Activated naive CD4-positive, alpha-beta T cell treated with Interleukin-2 at 50 U/mL for 16 hours (primary cell): ENCODE data around the gene FBXL7.

Source experiments
- DNase-seq: peaks from one replicate; pipeline ENCODE4 v3.0.0-alpha.2; 2020

Gene FBXL7

DNA sequence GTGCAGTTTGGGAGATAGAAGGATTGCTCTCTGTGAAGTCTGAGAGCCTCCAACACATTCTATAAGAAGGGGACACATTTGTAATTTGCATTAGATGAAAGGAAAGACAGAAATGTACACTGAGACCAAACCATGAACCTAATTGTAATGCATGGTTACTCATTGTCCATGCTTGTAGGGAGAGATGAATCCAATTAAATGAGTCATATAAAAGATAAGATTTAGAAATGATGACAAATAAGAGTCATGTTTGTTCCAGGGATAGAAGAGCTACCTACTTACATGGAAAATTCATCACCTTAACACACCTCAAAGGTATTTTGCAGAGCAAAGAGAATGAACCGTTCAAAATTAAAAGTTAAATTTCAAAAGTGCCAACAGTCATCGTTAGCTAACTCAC lies 85.1 kb downstream of the FBXL7 start:
- DNase-seq, result no peak

- DNase-seq, result no peak
Measured at GRCh38 chr5:15585841-15586591, 86.0 kb downstream of the FBXL7 start.

GRCh38 chr5:15587916-15588315 lies 87.9 kb downstream of the FBXL7 start:
- no peak for DNase-seq

- no peak for DNase-seq
Measured at GRCh38 chr5:15592728-15593127, 92.7 kb downstream of the FBXL7 start.

- DNase-seq, result no peak
Measured at GRCh38 chr5:15594977-15595568, 95.1 kb downstream of the FBXL7 start.

DNA sequence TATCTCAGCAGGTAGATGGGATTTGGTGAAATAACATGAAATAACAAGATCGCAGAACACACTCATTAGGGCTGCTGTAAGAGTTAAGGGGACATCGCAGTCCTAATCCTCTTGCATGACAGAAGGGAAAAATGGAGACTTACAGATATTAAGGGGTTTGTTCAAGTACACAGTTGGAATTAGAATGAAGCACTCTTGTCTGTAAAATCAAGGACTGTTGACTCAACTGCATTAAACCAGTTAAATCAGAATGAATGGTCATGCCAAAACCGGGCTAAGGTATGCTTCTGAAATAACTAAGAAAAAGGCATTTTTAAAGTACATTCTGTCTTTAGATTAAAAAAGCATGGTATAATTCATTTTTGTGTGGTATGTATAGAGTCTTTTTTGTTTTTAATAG lies 95.9 kb downstream of the FBXL7 start:
- DNase-seq, result no peak

- DNase-seq, result no peak
Measured at GRCh38 chr5:15596936-15597335, 97.0 kb downstream of the FBXL7 start.

DNA sequence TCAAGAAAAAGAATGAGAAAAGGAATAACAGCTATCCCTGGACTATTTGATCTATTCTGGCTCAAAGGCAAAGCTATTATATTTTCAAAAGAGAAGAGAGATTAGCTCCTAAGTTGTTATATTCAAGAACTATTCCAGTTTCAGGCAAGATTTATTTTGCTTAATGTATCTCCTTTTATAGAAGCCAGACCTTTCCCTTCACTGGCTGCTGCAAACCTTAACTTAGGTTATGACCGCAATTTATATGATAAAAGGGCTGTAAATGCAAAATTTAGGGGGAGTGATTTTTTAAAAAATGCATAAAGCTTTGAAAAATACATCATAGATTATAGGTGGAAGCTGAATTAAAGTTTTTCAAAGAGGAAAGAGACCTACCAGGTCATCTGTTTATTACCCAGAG lies 97.8 kb downstream of the FBXL7 start:
- DNase-seq, result no peak

DNA sequence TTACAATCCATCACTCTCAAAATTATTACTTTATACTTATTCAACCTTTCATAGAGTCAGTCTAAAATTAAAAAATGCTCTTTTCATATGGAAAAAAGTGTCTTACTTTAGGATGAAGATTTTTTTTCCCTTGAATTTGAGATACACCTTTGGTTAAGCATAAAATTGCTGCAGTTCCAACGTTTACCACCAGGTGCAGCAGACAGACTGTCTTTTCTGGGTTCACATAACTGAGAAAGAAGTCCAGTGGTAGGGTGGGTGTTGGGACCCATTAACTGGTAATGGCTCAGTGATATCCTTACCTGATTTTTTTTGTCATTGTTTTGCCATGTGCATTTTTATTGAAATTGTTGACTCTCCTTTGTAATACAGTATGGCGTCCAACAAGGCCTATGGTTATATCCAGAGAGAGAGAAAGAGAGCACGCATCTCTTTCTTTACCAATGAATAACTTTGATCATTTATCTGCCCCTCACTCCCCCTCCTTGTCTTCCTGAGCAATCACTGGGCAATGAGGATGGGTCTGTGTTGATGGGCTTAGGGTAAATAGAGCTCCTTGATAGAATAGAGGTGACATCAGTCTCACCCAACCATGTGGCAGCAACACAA lies 98.4 kb downstream of the FBXL7 start:
- no peak for DNase-seq

DNA sequence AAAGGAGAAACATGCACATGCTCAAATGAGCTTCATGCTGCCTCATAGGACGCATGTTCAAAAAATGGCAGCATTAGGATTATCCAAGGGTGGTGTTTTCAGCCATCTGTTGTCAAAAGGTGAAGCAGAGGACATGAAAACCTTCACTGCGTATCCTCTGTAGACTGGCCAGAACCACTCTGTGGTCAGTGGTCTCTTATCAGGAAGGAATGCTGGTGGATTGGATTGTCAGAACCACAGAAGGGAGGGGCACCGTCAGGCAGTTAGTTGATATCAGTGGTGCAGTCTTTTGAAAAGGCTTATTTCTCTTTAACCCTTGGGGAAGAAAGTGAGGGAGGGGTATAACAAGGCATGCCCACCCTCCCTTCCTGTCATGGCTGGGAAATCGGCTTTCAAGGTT lies 100.1 kb downstream of the FBXL7 start:
- no peak for DNase-seq

DNA sequence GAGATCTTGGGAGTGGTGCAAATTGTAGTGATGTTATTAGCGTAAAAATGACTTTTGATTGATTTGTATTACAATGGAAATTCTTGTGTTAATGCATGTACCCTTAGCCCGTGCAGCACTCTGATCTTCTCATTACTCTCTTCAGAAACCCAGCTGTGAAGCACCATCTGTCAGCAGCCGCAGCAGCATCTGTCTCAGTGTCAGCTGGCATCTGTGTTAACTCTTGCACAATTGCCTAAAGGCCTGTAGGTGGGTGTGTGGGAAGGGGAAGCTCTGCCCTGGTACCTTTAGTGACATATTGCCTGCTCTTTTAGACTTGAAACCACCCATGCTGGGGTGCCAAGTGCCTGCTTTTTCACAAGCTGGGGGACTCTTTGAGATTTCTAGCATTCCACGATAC lies 101.3 kb downstream of the FBXL7 start:
- DNase-seq, result no peak

- no peak for DNase-seq
Measured at GRCh38 chr5:15601853-15602252, 101.9 kb downstream of the FBXL7 start.

DNA sequence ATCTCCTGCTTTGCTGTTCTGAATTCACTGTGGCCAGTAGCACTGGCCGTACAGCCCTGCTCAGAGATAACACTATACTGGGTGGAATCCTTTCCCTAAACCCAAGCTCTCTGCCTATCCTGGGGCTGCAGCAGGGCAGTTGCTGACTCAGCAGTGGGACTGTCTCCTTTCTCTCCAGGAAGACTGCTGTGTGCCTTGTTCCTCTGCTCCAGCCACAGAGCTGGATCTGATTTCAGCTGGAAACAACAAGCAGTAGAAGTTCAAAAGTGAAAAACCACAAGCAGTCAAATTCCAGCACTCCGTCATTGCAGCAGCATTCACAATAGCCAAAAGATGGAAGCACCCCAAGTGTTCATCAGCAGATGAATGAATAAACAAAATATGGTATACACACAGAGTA lies 105.0 kb downstream of the FBXL7 start:
- DNase-seq, result no peak

DNA sequence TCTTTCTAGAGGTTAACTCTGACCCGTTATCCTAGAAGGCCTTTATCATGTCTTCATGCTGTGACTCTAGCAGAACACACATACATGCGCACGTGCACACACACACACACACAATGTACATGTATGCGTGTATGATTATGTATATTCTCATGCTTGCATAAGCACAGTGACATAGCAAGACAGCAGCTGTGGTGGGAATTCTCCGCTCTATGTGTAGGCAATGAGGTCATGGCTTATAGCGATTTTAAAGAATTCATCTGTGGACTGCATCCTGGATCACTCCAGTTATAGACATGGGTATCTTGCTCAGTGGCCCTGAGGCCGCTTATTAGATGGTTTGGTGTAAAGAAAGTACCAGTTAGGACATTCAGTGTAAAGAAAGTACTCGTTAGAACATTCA lies 106.2 kb downstream of the FBXL7 start:
- no peak for DNase-seq

GRCh38 chr5:15607076-15607475 lies 107.1 kb downstream of the FBXL7 start:
- no peak for DNase-seq

DNA sequence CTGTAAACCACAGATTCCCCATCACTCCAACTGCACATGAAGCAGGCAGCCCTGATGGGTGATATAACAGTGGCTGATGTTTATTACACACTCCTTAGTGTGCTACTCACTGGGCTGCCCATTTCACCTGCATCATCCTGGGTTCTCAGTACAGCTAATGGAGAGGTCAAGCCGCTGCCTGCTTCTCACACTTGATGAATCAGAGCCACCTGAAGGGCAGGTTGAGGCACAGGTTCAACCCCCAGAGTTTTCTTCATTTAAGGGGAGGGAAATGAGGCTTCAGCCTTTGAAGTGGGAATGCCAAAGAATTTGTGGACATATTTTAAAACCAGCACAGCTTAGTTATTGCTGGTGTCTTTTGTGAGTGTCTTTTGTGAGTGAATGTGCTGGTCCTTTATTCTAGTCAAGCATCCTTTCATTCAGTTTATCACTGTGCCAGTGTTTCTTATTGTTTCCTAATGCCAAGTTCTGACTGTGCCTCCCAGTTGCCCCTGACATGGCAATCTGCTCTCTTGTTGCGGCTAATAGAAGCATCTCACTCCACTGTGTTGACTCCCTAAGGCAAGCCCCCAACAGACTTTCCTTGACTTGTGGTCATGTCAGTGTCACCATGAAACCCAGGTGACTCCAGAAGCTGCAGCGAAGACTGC lies 109.2 kb downstream of the FBXL7 start:
- no peak for DNase-seq

GRCh38 chr5:15610216-15610615 lies 110.2 kb downstream of the FBXL7 start:
- DNase-seq, result no peak

- no peak for DNase-seq
Measured at GRCh38 chr5:15611008-15611407, 111.0 kb downstream of the FBXL7 start.

DNA sequence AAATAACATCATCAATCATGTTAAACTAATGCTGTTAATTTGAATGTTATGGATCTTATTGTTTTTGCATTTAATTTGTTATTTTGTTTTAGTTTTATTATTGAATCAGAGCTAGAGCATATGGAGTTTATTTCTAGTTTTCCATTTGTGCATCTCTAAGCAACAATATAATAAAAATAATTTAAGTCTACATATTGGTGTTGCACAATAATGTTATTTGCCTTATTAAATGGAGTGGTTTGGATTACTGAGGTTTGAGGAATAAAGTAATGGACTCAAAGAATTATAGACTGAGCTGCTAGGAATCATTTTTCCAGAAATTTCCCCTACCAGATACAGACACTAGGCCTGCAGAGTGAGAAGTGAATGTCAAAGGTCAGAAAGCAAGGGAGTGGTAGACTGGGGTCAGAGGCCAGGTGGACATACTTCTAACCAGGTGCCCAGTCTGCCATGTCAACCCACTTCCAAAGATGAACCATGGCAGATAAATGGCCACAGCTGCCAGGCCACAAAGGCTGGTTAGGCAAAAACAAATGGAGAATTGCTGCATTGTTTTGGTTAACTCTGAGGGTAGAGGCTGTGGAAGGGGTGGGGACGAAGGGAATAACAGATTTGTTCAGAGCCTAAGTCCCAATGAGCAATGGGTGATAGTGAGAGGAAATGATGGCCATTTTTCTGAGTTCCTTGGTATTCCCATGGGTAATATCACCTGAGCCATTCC lies 113.1 kb downstream of the FBXL7 start:
- DNase-seq, result no peak

- no peak for DNase-seq
Measured at GRCh38 chr5:15614679-15615078, 114.7 kb downstream of the FBXL7 start.

- DNase-seq, result no peak
Measured at GRCh38 chr5:15615859-15616258, 115.9 kb downstream of the FBXL7 start.

GRCh38 chr5:15618938-15619337 lies 119.0 kb downstream of the FBXL7 start:
- DNase-seq, result no peak

DNA sequence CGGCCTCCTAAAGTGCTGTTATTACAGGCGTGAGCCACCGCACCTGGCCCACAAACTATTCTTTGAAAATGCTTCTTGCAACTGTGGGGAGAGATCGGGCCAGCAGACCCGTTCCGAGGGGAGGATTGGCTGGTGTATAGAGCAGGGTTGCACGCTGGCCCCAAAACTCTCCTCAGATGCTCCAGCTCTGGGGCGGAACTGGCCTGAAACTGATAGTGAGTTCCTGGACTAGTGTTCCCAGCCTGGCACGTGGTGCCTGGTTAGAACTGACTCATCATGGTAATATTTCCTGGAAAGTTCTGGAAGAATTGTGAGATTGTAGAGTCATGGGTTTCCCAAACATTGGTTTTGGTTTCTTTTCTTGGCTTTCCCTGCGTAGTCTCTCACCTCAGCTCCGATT lies 120.5 kb downstream of the FBXL7 start:
- DNase-seq, result no peak
